Pons (tissue), 1 donor: ENCODE data around the gene NBPF11.
"Not testable (repeated sequence)": the region's sequence is repeated elsewhere in the genome, so short reads cannot be mapped to it uniquely, and the experiment has no call there.

Source experiments
- DNase-seq: peaks from one replicate; pipeline ENCODE4 v3.0.0-alpha.2; 2016; ENCODE audit warnings: low spot score

The NBPF11 gene

GRCh38 chr1:148150945-148151344, 1.1 kb downstream of the NBPF11 start:
- not testable (repeated sequence) for DNase-seq

GRCh38 chr1:148150014-148150413, 2.1 kb downstream of the NBPF11 start:
- DNase-seq: not testable (repeated sequence)

- not testable (repeated sequence) for DNase-seq
Observed at GRCh38 chr1:148149050-148149815, 2.8 kb downstream of the NBPF11 start.

GRCh38 chr1:148147052-148147838, 4.8 kb downstream of the NBPF11 start:
- not testable (repeated sequence) for DNase-seq

- DNase-seq: not testable (repeated sequence)
Observed at GRCh38 chr1:148146191-148146997, 5.7 kb downstream of the NBPF11 start.

- not testable (repeated sequence) for DNase-seq
Observed at GRCh38 chr1:148143223-148143622, 8.9 kb downstream of the NBPF11 start.

GRCh38 chr1:148141936-148142335, 10.1 kb downstream of the NBPF11 start:
- not testable (repeated sequence) for DNase-seq

- not testable (repeated sequence) for DNase-seq
Observed at GRCh38 chr1:148138606-148139005, 13.5 kb downstream of the NBPF11 start.

- DNase-seq: not testable (repeated sequence)
Observed at GRCh38 chr1:148122341-148122740, 29.7 kb downstream of the NBPF11 start.

GRCh38 chr1:148120395-148120794, 31.7 kb downstream of the NBPF11 start:
- DNase-seq: peak; percentile 32

GRCh38 chr1:148095732-148096131, 56.3 kb downstream of the NBPF11 start:
- not testable (repeated sequence) for DNase-seq

- not testable (repeated sequence) for DNase-seq
Observed at GRCh38 chr1:148086196-148086595, 65.9 kb downstream of the NBPF11 start.

- not testable (repeated sequence) for DNase-seq
Observed at GRCh38 chr1:148081205-148081604, 70.9 kb downstream of the NBPF11 start.

GRCh38 chr1:148078632-148079519, 73.2 kb downstream of the NBPF11 start:
- not testable (repeated sequence) for DNase-seq

- not testable (repeated sequence) for DNase-seq
Observed at GRCh38 chr1:148078090-148078489, 74.0 kb downstream of the NBPF11 start.

GRCh38 chr1:148077458-148077857, 74.6 kb downstream of the NBPF11 start:
- DNase-seq: not testable (repeated sequence)

GRCh38 chr1:148073392-148073791, 78.7 kb downstream of the NBPF11 start:
- DNase-seq: not testable (repeated sequence)

- not testable (repeated sequence) for DNase-seq
Observed at GRCh38 chr1:148068606-148069005, 83.5 kb downstream of the NBPF11 start.

GRCh38 chr1:148068201-148068600, 83.9 kb downstream of the NBPF11 start:
- DNase-seq: not testable (repeated sequence)

GRCh38 chr1:148060294-148060701, 91.8 kb downstream of the NBPF11 start:
- DNase-seq: not testable (repeated sequence)

GRCh38 chr1:148057384-148057783, 94.7 kb downstream of the NBPF11 start:
- DNase-seq: peak; percentile 11
